AG09309 (cell line): ENCODE data around the gene UCN.
A peak's percentile ranks its signal among the peaks of the same experiment; 100 is the strongest.
"Not testable (repeated sequence)": the region's sequence is repeated elsewhere in the genome, so short reads cannot be mapped to it uniquely, and the experiment has no call there.

Experiments used
- DNase-seq: peaks from one replicate; pipeline ENCODE4 v3.0.0-alpha.2; 2010; ENCODE audit warnings: low read depth
- H3K4me3 ChIP-seq: 2 replicates; pipeline ENCODE4 v1.5.1; 2011; ENCODE audit warnings: mild to moderate bottlenecking, low read depth, low read length, moderate library complexity; ENCODE audit not compliant: control insufficient read depth
- TF ChIP-seq, protein P1 (sequence below): IDR thresholded peaks from 2 replicates; pipeline ENCODE4 v1.5.1; 2011; ENCODE audit warnings: mild to moderate bottlenecking, low read depth, low read length, inconsistent platforms; ENCODE audit not compliant: insufficient read depth, control insufficient read depth; ENCODE audit errors: missing control alignments

UCN gene

DNA sequence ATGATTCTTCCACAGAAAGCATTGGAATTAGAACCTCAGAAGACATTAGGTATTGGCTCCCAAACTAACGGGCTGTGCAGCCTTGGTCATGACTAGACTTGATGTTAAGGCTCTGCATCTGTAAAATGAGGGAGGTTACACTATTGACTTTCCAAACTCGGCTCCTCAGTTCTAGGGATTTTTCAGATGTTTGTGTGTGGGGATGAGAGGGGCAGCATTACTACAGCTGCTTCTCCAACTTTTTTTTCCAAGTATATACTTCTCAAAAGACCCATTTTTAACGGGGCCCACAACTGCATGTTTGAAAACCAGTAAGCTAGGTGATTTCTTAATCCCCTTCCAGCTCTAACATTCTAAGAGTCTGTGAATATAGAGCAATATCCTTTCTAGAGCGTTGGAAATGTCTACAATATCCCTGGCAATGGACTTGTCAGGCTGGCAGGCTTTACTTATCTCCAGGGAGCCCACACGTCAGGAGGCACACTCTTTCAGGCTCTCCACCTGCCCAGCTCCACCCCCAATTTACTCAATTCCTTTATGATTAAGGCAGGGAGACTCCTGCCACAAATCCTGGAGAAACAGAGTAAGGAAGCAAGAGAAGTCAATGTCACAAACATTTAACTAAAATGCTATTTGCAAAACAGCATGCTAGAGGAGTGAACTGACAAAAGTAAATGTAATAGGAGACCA, 15.5 kb upstream of the UCN start:
- peak overlapping the region; percentile 83 for H3K4me3 ChIP-seq
- DNase-seq, result no peak
- TF ChIP-seq, protein P1, sequence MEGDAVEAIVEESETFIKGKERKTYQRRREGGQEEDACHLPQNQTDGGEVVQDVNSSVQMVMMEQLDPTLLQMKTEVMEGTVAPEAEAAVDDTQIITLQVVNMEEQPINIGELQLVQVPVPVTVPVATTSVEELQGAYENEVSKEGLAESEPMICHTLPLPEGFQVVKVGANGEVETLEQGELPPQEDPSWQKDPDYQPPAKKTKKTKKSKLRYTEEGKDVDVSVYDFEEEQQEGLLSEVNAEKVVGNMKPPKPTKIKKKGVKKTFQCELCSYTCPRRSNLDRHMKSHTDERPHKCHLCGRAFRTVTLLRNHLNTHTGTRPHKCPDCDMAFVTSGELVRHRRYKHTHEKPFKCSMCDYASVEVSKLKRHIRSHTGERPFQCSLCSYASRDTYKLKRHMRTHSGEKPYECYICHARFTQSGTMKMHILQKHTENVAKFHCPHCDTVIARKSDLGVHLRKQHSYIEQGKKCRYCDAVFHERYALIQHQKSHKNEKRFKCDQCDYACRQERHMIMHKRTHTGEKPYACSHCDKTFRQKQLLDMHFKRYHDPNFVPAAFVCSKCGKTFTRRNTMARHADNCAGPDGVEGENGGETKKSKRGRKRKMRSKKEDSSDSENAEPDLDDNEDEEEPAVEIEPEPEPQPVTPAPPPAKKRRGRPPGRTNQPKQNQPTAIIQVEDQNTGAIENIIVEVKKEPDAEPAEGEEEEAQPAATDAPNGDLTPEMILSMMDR, result no peak

DNA sequence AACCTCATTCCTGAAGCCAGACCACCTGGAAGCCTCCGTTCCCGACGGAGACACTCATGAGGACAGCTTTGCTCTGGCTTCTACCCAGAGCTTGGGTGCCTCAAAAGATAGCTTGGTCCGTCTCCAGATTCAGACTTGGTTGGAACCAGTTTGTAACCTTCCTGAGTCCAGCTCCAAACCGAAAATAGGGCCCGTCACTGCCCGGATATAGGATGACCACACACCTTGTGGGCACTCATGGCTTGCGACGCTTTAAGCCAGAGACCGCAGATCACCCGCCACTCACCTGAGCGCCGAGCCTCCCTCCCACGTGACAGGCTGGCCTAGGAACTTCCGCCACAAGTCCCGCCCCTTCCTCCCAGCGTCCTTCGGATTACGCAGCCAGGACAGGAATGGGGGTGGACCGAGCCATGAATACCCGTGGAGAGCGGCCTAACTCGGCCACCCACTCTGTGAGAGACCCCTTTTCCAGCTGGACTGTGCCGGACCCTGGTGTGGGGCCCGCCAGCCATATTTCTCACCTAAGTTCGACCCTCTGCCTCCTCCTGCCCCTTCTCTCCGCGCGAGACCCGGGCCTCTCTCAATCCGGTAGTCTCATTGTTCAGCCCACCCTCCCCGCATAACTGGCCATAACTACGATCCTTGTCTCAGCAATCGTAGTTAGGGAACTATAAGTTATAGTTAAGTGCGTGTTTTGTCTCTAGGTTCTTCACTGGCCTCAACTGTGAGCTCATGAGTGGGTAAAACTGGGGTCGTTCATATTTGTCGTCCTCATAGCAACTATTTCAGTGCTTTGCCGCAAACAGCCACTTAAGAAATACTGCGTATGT, 14.7 kb upstream of the UCN start, which contains the start of gene MPV17:
Gene MPV17, minus strand, starts transcription at position 332 of the 830 bp plus-strand sequence. CDS start 580 bp downstream, outside the sequence.
- peak within 1 kb of the TSS; percentile 83 for H3K4me3 ChIP-seq
- peak; percentile 71 for DNase-seq
- TF ChIP-seq, protein P1, result no peak

DNA sequence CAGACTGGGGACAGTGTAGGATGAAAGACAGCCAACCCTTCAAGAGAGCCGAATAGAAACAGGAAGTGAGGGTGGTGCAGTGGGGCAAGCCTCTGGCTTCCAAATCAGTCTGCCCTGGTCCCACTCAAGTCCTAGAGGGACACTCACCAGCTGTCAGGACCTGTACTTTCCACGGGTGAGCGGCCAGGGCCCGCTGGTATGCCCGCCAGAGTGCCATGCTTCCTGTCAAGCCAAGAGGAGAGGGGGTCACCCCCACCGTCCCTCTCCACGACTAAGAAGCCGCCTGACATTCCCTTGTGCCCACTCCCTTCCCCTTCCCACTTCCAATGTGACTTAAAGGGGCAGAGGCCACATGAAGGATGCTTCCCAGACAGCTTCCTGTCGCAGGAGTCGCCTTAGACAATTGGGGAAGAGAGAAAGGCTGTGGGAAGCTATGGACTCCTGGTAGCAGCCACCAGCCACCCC, 14.1 kb upstream of the UCN start:
- TF ChIP-seq, protein P1, result no peak
- no peak for DNase-seq
- H3K4me3 ChIP-seq, result peak overlapping the region; percentile 83

DNA sequence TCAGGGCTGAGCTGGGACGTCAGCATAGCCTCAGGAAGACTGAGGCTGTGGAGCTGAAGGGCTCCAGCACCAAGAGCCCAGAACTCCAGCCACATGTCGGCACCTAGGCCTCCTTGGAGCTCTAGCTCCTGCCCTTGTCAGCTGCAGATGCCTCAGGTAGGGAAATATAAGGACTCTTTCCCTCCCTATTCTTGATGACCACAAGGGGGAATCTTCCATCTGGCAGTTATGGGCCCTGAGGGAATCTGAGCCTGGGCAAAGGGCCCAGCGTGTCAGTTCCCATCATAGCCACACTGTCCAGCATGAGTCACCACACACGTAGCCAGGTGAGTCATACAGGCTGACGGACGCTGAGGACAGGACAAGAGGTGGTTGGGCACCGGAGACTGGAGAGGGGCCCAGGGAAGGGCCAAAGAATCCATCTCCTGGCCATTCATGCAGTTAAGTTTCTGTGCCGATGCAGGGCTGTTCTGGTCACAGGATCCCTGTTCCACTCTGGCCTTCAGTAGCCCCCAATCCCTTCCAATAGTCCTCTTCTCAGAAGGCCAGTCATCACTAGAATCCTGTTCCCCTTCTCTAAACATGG, 12.8 kb upstream of the UCN start:
- TF ChIP-seq, protein P1, result peak; percentile 75
- peak; percentile 97 for DNase-seq
- H3K4me3 ChIP-seq, result no peak overlapping the region

DNA sequence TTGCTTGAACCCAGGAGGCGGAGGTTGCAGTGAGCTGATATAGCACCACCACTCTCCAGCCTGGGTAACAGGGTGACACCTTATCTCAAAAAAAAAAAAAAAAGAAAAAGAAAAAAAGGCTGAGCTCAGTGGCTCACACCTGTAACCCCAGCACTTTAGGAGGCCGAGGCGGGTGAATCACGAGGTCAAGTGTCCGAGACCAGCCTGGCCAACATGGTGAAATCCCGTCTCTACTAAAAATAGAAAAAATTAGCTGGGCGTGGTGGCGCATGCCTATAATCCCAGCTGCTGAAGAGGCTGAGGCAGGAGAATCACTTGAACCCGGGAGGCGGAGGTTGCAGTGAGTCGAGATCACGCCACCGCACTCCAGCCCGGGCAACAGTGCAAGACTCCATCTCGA, 11.6 kb upstream of the UCN start:
- DNase-seq, H3K4me3 ChIP-seq: not testable (repeated sequence)

DNA sequence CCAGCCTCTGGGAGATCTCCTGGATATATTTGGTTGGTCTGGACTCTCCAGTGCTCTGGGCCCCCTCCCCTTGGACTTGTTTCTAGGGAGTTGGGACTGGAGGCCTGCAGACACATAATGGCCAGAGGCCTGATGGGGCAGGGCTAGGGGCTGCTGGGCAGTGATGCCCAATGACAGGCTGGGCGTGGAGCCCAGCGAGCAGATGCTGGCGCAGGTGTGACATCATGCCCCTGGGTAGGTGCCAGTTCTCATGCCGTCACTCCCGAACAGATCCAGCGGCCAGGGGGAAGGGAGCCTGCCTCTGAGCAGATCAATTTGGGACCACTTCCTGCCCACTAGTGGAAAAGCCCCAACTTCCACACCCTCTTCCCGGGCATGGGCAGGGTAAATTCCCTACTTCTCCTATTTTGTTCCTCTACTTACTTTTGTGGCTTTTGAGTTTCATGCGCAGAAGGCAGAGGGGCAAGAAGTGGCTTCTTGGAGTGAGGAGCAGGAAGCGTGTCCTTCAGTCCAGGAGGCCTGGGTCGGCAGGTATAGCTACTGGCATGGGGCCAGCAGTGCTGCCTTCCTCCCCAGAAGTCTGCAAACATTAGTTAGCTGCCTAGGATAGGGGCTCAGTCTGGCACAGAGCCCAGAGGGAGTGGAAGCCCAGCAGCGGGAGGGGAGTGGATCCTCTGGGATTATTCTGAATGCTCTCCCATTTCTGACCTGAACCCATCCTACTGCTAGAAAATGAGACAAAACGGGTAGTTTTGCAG, 8.6 kb upstream of the UCN start:
- TF ChIP-seq, protein P1, result no peak
- H3K4me3 ChIP-seq, result no peak overlapping the region
- no peak for DNase-seq
